ENCODE data around the gene LRRC14B. TPM values are rescaled to one million over a fixed set of nuclear protein-coding genes. Genes with fewer than 3 reads are reported as not detected.

The LRRC14B gene
- total and polyA plus RNA-seq, 2 of the 13 experiments (the other 11 are each of a cell fraction or from before 2014, with no cell fraction given) = not detected

GRCh38 chr5:184471-184870 lies 6.8 kb upstream of the LRRC14B start:
- whole genome bisulfite sequencing (ENCODE audit: low lambda C conversion rate) = 36% methylated on average over 7 of the region's 7 CpGs
- H4K20me1 ChIP-seq (ENCODE audit: insufficient read depth, low read length) = no peaks in the 10 kb centered on the region
- no peaks in the 10 kb centered on the region for H3K36me3 ChIP-seq (replicated peaks in 1 of 2; ENCODE audit: control insufficient read depth in 1 of 2, insufficient read depth in 2 of 2, low read length in 2 of 2)
- H3K9ac ChIP-seq (ENCODE audit: insufficient read depth, low read depth, low read length) = no peak overlapping the region
- POLR2A ChIA-PET = no interaction called here
- peaks cover 0 to 27% of the 10 kb centered on the region in 2 experiments; a peak in 4 of 5 replicates for H3K27me3 ChIP-seq (ENCODE audit: control insufficient read depth in 1 of 2, insufficient read depth in 2 of 2, low read length in 2 of 2)
- H2AFZ ChIP-seq (ENCODE audit: low read length) = no peak overlapping the region
- intact Hi-C loops (cut with micrococcal nuclease; ENCODE audit: unreplicated experiment) (no loop called here), in situ Hi-C loops (cut with HindIII; ENCODE audit: extremely low pct_ligation_motif_present, low pct_unique_long_range_greater_than_20kb) (no loop called here)
- ATAC-seq (no peak), DNase-seq (ENCODE audit: low spot score) (no peak), FAIRE-seq (no peak)
- no TSS peak for BruUV-seq (replicated peaks)
- H3K27ac ChIP-seq (ENCODE audit: extremely low read length, insufficient read depth, low read length) = no peak overlapping the region
- CTCF ChIA-PET (ENCODE audit: low intra/inter-chr PET ratio, low total read pairs) = no interaction called here
- no peaks in the 10 kb centered on the region for H3K79me2 ChIP-seq (ENCODE audit: insufficient read depth, low read length)
- TF ChIP-seq PRMT3 (CRISPR knock-in tag; IDR thresholded peaks at IDR 0.05; ENCODE audit: borderline replicate concordance, low read depth) (no peak), ZBTB40 (IDR thresholded peaks at IDR 0.05) (no peak), ZBTB40 (CRISPR knock-in tag; IDR thresholded peaks at IDR 0.05) (no peak), GTF3A (CRISPR knock-in tag; conservative IDR thresholded peaks at IDR 0.05) (no peak), TFDP1 (CRISPR knock-in tag; IDR thresholded peaks at IDR 0.05; ENCODE audit: borderline replicate concordance) (no peak), CEBPG (CRISPR knock-in tag; IDR thresholded peaks at IDR 0.05) (no peak), KMT2B (CRISPR knock-in tag; IDR thresholded peaks at IDR 0.05) (no peak), ZNF775 (CRISPR knock-in tag; IDR thresholded peaks at IDR 0.05; ENCODE audit: borderline replicate concordance) (no peak), ZNF619 (CRISPR knock-in tag; IDR thresholded peaks at IDR 0.05) (no peak), ZNF672 (CRISPR knock-in tag; IDR thresholded peaks at IDR 0.05) (no peak)
- TF ChIP-seq, protein P1, sequence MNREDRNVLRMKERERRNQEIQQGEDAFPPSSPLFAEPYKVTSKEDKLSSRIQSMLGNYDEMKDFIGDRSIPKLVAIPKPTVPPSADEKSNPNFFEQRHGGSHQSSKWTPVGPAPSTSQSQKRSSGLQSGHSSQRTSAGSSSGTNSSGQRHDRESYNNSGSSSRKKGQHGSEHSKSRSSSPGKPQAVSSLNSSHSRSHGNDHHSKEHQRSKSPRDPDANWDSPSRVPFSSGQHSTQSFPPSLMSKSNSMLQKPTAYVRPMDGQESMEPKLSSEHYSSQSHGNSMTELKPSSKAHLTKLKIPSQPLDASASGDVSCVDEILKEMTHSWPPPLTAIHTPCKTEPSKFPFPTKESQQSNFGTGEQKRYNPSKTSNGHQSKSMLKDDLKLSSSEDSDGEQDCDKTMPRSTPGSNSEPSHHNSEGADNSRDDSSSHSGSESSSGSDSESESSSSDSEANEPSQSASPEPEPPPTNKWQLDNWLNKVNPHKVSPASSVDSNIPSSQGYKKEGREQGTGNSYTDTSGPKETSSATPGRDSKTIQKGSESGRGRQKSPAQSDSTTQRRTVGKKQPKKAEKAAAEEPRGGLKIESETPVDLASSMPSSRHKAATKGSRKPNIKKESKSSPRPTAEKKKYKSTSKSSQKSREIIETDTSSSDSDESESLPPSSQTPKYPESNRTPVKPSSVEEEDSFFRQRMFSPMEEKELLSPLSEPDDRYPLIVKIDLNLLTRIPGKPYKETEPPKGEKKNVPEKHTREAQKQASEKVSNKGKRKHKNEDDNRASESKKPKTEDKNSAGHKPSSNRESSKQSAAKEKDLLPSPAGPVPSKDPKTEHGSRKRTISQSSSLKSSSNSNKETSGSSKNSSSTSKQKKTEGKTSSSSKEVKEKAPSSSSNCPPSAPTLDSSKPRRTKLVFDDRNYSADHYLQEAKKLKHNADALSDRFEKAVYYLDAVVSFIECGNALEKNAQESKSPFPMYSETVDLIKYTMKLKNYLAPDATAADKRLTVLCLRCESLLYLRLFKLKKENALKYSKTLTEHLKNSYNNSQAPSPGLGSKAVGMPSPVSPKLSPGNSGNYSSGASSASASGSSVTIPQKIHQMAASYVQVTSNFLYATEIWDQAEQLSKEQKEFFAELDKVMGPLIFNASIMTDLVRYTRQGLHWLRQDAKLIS (CRISPR knock-in tag; IDR thresholded peaks at IDR 0.05) = no peak
- peaks cover 13% of the 10 kb centered on the region for H3K4me1 ChIP-seq (ENCODE audit: insufficient read depth, low read length)
- no peak overlapping the region for H3K4me2 ChIP-seq (ENCODE audit: low read depth, low read length)
- no peaks in the 10 kb centered on the region for H3K9me3 ChIP-seq (ENCODE audit: low read length)
- H3K4me3 ChIP-seq (replicated peaks in 1 of 3; ENCODE audit: insufficient read depth in 1 of 3, low read depth in 2 of 3, low read length in 3 of 3) = no peak overlapping the region
